ENCODE data around the gene NQO1.

GRCh38 chr16:69745959-69746358 lies 19.6 kb upstream of the NQO1 start:
- TF ChIP-seq CTCF (IDR thresholded peaks at IDR 0.05) (no peak), EP300 (IDR thresholded peaks at IDR 0.05) (no peak), POLR2A (IDR thresholded peaks at IDR 0.05) (no peak)

Measured in gastroesophageal sphincter (tissue), 3 donors.